Measurements from ENCODE around the gene FLT3.
"Not testable (repeated sequence)": the region's sequence is repeated elsewhere in the genome, so short reads cannot be mapped to it uniquely, and the experiment has no call there.

Gene FLT3

DNA sequence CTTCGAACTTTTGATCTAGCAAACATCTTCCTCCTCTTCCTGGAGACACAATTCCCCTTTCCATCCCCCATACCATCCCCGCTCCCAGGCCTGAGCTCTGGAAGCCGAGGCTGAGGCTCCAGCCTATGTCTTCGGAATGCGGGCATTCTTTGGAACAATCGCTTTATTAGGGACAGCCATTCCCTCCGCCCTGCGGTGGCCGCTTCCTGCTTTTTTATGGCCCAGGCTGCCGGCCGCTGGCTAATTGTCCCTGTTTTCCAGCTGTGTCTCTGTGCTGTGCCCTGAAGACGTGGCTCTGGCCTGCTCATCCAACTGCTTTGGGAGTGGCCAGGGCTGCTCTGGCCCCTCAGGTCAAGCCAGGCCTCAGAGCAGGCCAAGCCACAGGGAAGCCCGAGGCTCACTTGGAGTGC lies 129.1 kb downstream of the FLT3 start:
- DNase-seq = no peak

DNA sequence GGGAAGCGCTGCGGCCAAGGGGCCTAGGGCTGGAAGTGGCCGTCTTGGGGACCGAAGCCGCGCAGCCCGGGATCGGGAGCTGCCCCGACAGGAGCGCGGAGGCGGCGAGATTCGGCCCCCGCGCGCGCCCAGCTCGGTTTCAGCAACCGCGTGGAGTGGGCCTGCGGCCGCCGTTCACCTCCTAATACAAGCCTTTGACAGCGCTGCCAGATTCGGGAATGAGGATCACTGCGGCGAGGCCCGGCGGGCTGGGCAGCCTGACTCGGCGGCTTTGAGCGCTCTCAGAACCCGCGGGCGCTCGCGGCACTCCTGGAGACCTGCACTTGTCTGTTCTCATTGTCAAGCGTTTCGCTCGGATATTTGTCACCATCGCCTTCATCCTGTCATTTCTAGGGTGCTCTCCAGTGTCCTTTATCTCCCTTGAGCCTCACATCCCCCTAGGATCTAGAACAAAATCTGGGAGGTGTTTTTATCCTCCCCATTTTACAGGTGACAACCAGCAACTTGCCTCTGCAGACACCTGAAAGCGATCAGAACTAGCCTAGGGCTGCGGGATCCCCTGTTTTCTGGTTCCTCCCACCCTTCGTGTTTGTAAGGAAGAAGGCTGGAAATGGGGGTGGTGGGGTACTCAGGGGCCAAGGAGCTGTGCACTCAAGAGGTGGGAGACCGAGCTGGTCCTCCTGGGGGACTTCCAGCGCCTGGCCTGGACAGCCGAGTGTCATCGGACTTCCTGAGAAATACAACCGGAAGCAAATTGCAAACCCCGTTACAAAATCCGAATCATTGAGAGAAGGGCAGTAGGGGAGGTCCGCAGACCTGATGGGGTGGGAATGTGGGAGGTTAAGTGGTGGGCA lies 129.8 kb downstream of the FLT3 start:
- no peak for DNase-seq

DNA sequence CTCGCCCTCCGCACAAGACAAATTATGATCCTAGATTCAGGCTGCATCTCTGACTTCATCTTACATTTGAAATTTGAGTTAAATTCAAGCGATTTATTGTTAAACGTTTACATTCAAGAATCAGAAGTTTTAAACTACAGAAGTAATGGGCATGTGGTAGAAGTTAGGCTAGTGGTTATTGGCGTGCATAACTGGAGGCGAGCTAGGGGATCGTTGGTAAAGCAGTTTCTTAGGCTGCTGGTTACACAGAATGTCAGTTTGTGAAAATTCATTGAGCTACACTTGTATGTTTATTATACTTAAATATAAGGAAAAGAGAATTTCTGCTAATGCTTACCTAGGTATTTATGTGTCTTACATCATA lies 130.5 kb downstream of the FLT3 start:
- no peak for DNase-seq

DNA sequence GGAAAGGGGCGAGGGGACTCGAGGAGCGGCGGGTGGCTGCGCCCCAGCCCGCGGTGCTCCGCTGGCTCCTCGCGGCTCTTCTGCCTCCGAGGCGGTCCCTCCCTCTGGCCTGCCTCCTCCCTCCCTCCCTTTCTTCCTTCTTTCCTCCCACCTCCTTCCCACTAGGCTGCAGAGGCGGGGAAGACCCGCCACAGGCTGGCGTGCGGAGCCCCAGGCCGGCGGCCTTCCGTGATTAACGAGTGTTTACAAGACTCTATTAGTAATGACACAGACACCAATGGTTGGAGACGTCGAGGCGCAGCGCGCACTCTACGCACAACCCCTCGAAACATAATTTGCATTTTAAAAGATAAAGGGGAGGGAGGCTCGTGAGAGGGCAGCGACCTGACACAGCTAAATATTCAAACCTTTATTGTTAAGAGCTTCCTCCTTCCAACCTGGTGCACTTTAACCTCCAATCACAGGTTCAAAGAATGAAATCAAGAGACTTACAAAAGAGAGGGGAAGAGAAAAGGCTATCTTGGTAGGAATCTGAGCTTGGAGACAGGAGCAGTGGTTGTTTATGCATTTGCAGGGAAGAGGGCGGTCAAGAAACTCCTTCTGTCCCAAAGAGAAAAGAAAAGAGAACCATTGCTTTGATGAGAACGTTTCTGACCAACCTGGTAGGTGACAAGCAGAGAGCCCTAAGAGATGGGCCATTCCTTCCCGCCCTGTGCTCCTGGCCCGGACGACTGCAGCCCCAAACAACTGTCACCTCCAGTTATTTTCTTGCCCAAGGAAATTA lies 131.1 kb downstream of the FLT3 start, which contains the start of gene CDX2:
Gene CDX2, minus strand, starts transcription at position 234 of the 784 bp plus-strand sequence. CDS start 309 bp downstream, outside the sequence.
- no peak for DNase-seq

DNA sequence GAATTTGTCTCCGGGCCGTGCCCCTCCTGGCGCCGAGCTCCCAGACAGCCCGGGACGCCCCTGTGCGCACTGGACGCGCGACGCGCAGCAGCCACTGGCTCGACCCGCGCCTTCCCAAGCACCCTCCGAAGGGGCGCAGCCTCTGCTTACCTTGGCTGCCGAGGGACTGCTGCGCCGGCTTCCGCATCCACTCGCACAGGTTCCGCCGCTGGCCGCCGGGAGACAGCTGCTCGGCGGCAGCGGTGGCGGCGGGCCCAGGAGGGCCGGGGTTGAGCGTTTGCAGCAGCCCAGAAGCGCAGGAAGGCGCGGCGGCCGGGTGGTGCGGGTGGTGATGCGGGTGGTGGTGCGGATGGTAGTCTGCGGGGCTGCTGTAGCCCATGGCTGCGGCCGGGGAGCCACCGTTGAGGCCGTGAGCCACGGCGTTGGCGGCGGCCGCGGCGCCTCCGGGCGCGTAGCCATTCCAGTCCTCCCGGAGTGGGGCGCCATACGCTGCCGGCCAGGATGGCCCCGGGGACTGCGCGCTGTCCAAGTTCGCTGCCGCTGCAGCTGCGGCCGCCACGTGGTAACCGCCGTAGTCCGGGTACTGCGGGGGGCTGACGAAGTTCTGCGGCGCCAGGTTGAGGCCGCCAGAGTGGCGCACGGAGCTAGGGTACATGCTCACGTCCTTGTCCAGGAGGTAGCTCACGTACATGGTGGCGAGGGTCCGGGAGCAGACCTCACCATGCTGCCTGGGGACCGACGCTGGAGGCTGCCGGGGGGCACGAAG lies 131.9 kb downstream of the FLT3 start:
- no peak for DNase-seq

DNA sequence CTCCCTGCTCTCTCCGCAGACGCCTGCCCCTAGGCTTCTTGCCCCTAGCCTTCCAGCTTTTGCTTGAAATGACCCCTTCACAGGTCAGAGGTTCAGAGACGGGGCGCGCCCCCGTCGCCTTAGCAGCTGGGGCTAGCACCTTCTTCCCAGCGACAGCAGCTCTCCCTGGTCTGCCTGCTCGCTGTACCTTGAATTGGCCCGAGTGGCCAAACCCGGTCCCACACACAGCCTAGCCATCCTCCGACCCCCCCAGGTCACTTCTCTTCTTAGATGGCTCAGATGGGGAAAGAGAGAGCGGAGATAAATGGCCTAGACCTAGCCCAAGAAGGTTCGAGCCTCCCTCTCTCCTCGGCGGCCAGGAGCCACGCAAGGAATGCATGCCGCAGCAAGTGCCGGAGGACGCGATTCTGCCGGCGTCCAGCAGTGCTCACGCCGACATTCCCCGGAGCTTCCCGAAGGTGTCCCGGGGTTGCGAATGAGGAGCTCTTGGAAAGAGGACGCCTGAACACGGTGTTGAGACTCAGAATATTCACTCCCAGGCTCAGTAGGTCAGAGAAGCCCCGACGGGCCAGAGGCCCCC lies 132.6 kb downstream of the FLT3 start:
- DNase-seq = no peak

DNA sequence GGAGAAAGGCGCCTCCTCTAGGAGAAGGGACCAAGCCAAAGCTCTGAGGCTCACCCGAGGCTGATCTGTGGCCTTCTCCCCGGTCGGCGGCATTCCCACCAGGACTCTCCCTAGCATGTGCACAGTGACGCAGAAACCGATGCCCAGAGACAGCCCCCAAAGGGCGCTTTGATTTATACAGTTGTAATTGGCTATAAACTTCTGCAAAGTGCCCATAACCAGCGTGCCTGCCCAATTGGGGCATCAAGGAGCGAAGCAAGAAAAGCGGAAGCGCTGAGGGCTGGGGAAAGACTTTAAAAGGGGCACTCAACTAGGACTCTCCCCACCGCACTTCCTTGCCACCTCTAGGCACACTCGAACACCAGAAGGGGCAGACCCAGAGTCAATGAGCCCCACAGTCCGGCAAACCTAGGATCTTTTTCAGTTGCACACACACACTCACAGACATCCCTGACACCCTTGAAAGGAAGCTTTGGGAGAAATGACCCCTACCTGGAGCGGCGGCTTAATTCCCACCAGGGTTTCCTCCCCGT lies 133.1 kb downstream of the FLT3 start:
- no peak for DNase-seq

DNA sequence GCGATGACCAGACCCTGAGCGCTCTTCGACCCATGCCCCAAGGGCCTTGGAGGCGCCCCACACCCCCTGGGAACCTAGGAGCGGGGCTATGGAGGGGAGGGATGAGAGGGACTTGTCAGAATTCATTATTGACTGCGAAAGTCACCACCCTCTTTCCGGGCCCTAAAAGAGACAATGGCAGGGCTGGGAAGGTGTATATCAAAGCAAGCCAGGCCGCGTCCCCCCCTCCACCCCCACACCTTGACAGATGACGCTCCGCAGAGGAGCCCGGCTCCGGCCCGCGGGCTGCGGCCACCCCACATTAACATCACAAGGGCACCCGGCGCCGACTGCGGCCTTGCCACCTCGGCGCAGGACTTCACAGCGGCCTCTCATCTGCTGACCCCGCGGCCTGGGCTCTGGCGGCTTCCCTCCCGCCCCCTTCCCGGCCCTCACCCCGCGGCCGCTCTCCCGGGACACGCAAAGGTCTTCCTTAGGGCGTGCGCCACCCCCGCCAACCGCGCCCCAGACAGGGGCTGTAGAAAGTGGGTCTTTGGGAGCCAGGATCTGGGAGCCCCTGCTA lies 133.7 kb downstream of the FLT3 start:
- no peak for DNase-seq

DNA sequence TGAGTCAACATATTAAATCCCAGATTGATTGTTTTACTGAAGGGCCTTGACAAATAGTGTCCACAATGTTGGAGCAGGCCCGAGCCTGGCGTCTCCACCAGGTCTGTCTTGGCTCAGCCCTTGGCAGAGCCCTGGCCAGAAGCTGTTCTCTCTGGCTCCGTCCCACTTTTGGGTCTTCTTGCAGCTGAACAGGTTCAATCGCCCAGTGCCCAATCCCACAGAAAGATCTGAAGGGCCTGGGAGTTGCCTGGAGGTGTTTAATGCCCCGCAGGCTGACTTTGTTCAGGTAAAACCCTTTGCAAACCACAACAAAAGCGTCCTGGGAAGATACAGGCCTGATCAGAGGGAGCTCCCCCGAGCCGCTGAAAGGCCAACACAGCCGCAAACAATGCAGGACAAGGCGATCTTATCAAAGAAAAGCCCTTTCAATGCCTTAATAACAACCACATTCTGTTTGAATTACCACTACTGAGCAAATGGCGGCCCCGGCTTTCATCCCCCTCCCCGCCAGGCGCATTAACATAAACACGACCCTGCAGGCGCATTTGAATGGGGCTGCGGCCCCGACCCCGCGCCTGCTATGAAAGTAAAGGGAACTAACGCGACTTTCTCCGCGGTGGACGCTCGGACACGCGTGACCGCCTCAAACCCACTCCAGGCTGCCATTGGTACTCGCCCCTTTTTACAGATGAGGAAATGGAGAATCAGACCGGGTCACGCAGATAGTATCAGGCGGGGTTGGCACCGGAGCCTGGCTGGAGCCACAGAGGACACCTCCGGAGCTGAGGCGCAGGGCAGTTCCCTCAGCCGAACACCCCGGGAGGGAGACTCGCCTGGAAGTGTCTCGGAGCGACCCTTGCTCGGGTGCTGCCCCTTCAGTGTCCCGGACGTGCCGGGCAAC lies 134.4 kb downstream of the FLT3 start:
- DNase-seq = no peak

DNA sequence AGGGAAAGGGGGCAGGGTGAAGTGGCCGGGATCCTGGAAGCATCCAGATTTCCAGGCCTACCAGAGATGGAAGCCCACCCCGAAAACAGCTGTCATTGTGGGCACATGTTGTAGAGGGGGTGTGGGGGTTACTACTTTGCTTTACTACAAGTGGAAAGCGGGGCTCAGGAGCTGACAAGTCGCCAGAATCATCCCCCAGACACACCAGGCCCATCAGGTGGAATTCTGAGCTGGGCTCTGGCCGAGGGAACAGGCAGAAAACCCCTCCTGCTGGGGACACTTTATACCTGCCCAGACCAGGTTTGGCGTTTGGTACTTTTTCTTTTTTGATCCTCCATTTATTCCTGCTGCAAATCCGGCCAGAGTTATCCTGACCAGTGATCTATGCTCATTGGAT lies 135.0 kb downstream of the FLT3 start:
- DNase-seq = no peak

DNA sequence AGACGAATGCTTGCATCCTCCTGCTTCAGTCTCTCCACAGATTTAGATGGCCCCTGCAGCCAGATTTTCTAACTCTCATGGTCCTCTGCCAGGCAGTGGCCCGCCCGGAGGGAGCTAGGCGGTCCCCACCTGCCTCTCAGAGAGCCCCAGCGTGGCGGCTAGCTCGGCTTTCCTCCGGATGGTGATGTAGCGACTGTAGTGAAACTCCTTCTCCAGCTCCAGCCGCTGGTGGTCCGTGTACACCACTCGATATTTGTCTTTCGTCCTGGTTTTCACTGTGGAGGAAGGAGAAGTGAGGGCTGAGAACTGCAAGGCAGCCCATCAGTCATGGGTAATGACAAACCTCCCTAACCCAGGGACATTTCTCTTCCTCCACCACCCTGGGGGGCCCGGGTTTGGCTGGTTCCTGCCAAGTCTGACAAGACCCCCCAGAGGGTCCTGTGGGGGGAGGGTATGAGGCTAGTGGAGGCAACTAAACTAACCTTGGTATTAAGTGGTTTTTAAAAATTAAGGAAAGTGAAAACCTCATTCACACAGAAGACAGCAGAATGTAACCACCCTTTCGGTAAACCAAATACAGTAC lies 135.5 kb downstream of the FLT3 start:
- no peak for DNase-seq

DNA sequence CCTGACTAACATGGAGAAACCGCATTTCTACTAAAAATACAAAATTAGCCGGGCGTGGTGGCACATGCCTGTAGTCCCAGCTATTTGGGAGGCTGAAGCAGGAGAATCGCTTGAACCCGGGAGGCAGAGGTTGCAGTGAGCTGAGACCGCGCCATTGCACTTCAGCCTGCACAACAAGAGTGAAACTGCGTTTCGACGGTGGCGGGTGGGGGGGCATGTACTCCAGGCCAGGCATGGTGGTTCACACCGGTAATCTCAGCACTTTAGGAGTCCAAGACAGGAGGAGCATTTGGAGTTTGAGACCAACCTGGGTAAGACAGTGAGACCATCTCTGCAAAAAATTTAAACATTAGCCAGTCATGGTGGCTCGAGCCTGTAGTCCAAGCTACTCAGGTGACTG lies 136.2 kb downstream of the FLT3 start:
- not testable (repeated sequence) for DNase-seq

DNA sequence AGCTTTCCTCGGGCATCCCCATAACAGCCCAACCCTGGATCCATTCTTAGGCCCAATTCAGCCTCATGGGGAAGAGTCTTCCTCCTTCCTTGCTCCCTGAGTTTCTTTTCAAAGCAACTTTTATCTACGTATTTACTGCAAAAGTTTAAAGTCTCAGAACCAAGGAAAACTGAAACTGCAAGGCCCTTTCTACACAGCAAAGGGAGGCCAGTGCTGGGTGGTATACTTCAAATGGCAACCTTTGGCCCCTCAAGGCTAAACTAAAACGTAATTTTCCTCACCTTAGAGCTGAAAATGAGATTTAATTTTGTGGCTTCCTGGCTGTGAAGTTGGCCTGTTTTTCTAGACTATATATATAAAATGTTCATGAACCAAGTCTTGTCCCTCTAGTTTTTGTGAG lies 136.9 kb downstream of the FLT3 start:
- DNase-seq = no peak

DNA sequence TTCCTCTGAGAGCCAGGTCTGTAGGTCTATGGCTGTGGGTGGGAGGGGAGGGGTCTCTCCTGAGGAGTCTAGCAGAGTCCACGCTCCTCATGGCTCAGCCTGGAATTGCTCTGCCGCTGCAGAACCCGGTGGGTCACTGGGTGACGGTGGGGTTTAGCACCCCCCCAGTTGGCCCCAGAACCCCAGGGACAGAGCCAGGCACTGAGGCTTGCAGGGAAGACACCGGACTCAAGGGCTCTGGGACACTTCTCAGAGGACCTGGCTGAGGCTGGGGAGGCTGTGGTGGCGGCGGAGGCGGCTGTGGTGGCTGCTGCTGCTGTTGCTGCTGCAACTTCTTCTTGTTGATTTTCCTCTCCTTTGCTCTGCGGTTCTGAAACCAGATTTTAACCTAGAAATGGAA lies 137.4 kb downstream of the FLT3 start:
- DNase-seq = no peak

DNA sequence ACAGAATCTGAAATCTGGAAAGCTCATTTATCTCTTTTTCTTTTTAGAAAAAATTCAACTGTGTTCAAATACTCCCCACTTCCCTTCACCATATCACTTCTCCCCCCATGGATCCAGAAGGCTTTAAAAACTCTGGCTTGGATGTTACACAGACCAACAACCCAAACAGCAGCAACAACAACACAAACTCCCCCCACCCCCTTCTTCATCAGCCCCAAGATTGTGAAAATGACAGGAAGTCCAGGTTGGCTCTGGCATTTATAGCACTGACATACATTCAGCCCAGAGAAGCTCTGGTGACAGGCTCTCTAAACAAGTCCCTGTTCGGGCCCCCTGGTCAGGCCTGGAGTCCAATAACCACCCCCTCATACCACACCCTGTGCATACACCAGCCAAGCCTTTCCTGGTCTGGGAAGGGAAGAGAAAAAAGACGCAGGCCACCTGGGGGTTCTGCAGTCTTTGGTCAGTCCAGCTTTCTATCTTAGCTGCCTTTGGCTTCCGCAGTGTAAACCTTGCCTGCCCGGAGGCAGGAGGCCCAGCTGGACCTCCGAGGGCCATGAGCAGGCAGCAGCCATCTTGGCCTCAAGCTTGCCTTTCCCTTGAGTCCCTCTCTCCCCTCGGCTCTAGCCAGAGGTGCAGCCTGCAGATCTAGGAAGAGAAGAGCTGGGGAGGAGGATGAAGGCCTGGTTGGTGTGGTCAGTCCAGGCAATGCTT lies 138.1 kb downstream of the FLT3 start:
- DNase-seq = no peak

DNA sequence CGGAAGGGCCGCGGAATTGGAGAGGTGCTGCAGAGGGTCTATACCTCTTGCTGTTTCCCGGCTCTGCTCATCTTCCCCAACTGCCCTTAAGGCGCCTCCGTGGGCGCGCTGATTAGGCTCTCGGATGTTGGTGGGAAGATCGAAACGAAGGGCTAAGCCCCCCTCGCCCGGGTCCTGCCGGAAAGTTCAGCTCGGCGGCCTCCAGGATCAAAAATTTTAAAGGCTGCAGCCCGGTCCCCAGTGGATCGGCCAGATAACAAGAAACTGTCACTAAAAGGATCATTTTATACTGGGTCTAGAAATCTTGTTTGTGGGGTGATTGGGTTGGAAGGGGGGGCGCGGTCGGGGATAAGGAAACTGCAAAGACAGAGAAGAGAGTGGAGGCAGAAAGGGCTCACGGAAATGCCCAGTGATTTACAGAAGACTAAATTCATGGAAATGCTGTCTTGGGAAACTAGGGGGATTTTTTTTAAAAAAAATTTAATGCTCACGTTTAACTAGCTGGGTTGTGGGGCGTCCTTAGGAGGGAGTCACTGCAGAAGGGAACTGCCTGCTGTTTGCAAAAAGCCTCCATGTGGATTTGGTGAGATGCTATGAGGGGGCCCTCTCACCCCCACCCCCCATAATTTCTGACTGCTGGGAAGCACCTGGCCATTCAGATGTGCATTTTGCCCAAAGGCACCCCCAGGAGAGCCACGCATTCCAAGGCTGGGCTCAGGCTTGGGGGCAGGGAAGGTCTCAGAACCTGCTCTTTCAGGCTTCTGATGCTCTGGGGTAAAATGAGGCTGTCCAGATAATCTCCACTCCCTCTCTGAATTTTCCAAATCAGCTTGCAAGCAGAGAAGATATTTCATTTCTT lies 138.9 kb downstream of the FLT3 start:
- no peak for DNase-seq

DNA sequence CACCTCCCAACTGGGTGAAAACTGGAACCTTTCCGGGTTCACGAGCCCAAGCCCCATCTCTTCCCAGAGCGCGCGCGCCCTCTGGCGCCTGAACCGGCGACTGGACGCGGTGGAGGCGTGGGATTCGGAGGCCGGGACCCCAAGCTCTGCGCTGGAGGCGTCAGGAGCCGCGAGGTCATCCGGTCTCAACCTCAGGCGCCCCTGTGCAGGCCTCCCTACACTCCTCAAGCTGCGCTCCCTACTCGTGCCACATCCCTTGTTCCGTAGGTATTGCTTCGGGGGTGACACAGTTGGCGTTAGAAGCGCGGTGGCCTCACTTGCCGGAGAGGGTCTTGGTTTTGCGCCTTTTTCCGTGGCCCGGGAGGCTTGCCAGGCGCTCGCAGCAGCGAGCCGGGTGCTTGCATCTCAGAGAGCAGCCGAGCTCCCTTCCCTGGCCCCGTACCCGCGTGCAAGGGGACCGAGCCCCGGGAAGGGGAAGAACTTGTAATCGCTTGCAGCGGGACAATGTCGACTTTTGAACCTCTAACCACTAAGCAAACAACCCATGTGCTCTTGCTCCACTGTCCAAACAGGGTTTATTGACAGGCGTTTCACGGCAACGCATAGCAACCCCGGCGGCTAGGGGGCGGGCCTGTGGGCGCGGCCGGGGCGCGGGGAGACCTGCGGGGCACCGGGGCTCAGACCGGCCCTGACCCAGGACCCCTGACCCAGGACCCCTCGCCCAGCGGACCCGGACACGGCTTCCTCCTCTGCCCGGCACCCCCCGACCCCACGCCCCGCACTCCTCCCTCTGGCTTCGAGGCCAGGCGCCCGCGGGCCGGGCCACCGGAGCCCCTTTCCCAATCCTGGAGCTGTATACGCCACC lies 139.8 kb downstream of the FLT3 start:
- peak; percentile 54 for DNase-seq

DNA sequence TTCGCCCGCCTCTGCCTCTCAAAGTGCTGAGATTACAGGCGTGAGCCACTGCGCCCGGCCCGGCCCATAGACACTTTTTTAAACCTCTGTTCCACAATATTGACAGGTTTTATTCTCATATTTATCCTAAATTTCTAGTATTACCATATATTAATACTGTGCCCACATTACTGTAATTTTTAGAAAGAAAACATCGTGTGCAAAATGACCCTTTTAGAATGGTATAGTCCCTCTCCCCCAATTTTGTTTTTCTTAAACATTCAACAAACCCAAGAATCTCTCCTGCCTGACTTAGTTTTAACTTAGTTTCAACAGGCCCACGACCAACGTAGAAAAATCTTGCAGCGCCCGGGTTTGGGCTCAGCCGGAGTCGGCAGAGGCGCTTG lies 140.4 kb downstream of the FLT3 start:
- no peak for DNase-seq

Data from COR-L47 (cell line).